ENCODE data around the gene SLC9A9.

GRCh38 chr3:143363276-143363675, 485.0 kb downstream of the SLC9A9 start:
- TF ChIP-seq CTCF (IDR thresholded peaks at IDR 0.05; ENCODE audit: control extremely low read depth in 1 of 3, insufficient read depth in 1 of 3, low read depth in 1 of 3, low read length in 3 of 3), result no peak
- no peak for TF ChIP-seq JUND (IDR thresholded peaks at IDR 0.05; ENCODE audit: low read length)
- no peak for TF ChIP-seq EZH2 (IDR thresholded peaks at IDR 0.05; ENCODE audit: low read depth, low read length, severe bottlenecking)
